SK-N-SH (cell line): ENCODE data around the gene NUP107. TPM values are rescaled to one million over a fixed set of nuclear protein-coding genes. Genes with fewer than 3 reads are reported as not detected.

Experiments used
- CTCF ChIA-PET: fragments of 300-600, 350-600 bp; formaldehyde crosslinking; extraction: SDS; loops from one replicate; lab custom pipeline; 2021; lab: Yijun Ruan, JAX
- POLR2A ChIA-PET: fragments of 350-600 bp; sonication (Branson Sonifier 250); formaldehyde crosslinking; extraction: SDS; loops from one replicate; lab custom pipeline; 2020; ENCODE audit warnings: antibody characterized with exemption, inconsistent platforms; lab: Yijun Ruan, JAX
- DNase-seq: peaks from one replicate; pipeline ENCODE4 v3.0.0; 2012
- H2AFZ ChIP-seq: fragments of 200-600 bp; sonication (generic); 2 replicates; pipeline ENCODE4 v1.8.1; 2016; ENCODE audit warnings: antibody characterized with exemption, mild to moderate bottlenecking, low read depth
- H3F3A ChIP-seq: fragments of 200-600 bp; sonication (generic); replicated peaks from 2 replicates; pipeline ENCODE3; 2016; ENCODE audit warnings: antibody characterized with exemption, mild to moderate bottlenecking; ENCODE audit not compliant: insufficient read depth
- H3K27ac ChIP-seq, 2 experiments: fragments of 200-500 bp in 1 of 2; fragments of 200-600 bp in 1 of 2; sonication (Bioruptor generic) in 1 of 2; sonication (generic), shearing (Covaris generic) in 1 of 2; 2 replicates each; pipeline versions ENCODE4 v1.5.1 to v1.6.1; 2014 to 2016; ENCODE audit warnings: low read depth in 2 of 2, inconsistent platforms in 1 of 2, low read length in 1 of 2, mild to moderate bottlenecking in 1 of 2, mixed read lengths in 1 of 2
- H3K27me3 ChIP-seq: fragments of 200-600 bp; sonication (generic), shearing (Covaris generic); 2 replicates; pipeline ENCODE4 v1.6.1; 2016; ENCODE audit warnings: mixed run types; ENCODE audit not compliant: insufficient read depth
- H3K36me3 ChIP-seq, 2 experiments: fragments of 200-500 bp in 1 of 2; fragments of 200-600 bp in 1 of 2; sonication (Bioruptor generic) in 1 of 2; sonication (generic) in 1 of 2; replicated peaks in 1 of 2; 2 replicates each; pipeline versions ENCODE3 to v1.5.1; 2014 to 2016; ENCODE audit warnings: low read length in 1 of 2, mild to moderate bottlenecking in 1 of 2; ENCODE audit not compliant: insufficient read depth in 2 of 2, control insufficient read depth in 1 of 2
- H3K4me1 ChIP-seq, 2 experiments: fragments of 200-500 bp in 1 of 2; fragments of 200-600 bp in 1 of 2; sonication (Bioruptor generic) in 1 of 2; sonication (generic), shearing (Covaris generic) in 1 of 2; 2 replicates each; pipeline versions ENCODE4 v1.5.1 to v1.6.1; 2014 to 2016; ENCODE audit warnings: low read depth in 1 of 2, low read length in 1 of 2, mixed run types in 1 of 2; ENCODE audit not compliant: insufficient read depth in 2 of 2, control insufficient read depth in 1 of 2
- H3K4me2 ChIP-seq: fragments of 200-600 bp; sonication (generic), shearing (Covaris generic); 2 replicates; pipeline ENCODE4 v1.6.1; 2017; ENCODE audit warnings: mixed run types
- H3K4me3 ChIP-seq, 2 experiments: fragments of 200-500 bp in 1 of 2; fragments of 200-600 bp in 1 of 2; sonication (Bioruptor generic) in 1 of 2; sonication (generic), shearing (Covaris generic) in 1 of 2; 2 replicates each; pipeline versions ENCODE4 v1.5.1 to v1.8.1; 2014 to 2016; ENCODE audit warnings: low read depth in 2 of 2, inconsistent platforms in 1 of 2, low read length in 1 of 2, mild to moderate bottlenecking in 1 of 2, mixed read lengths in 1 of 2, moderate library complexity in 1 of 2
- H3K79me2 ChIP-seq: fragments of 200-600 bp; sonication (generic); 2 replicates; pipeline ENCODE4 v1.8.1; 2017; ENCODE audit warnings: mild to moderate bottlenecking; ENCODE audit not compliant: insufficient read depth
- H3K9ac ChIP-seq: fragments of 200-600 bp; sonication (generic); 2 replicates; pipeline ENCODE4 v1.6.1; 2017; ENCODE audit warnings: mixed run types
- H3K9me2 ChIP-seq: fragments of 200-600 bp; sonication (generic); 2 replicates; pipeline ENCODE4 v1.6.1; 2017; ENCODE audit warnings: mixed run types
- H3K9me3 ChIP-seq: fragments of 200-600 bp; sonication (generic); 2 replicates; pipeline ENCODE4 v1.6.1; 2017; ENCODE audit warnings: mixed run types, mild to moderate bottlenecking, moderate library complexity
- H4K20me1 ChIP-seq: fragments of 200-600 bp; sonication (generic); 2 replicates; pipeline ENCODE4 v1.6.1; 2017; ENCODE audit warnings: mild to moderate bottlenecking, mixed run types; ENCODE audit not compliant: insufficient read depth
- EP300 ChIP-seq, 2 experiments: IDR thresholded peaks; 2 replicates each; pipeline versions ENCODE4 v1.4.0 to v1.6.1; 2012; ENCODE audit warnings: borderline replicate concordance in 1 of 2, low read depth in 1 of 2, low read length in 1 of 2
- FOSL2 ChIP-seq: IDR thresholded peaks from 2 replicates; pipeline ENCODE4 v1.4.0; 2012; ENCODE audit warnings: low read depth, mild to moderate bottlenecking, moderate library complexity, borderline replicate concordance
- FOXJ3 ChIP-seq: sonication (generic); formaldehyde crosslinking; IDR thresholded peaks from 2 replicates; pipeline ENCODE4 v1.5.1; 2020; ENCODE audit warnings: mild to moderate bottlenecking, missing genetic modification reagents
- FOXM1 ChIP-seq: IDR thresholded peaks from 2 replicates; pipeline ENCODE4 v1.4.0; 2012; ENCODE audit warnings: low read depth, mild to moderate bottlenecking
- GABPA ChIP-seq: IDR thresholded peaks from 2 replicates; pipeline ENCODE4 v1.4.0; 2012; ENCODE audit warnings: low read depth, mild to moderate bottlenecking
- MAX ChIP-seq: IDR thresholded peaks from 2 replicates; pipeline ENCODE4 v1.4.0; 2012; ENCODE audit warnings: low read depth
- NFIC ChIP-seq: IDR thresholded peaks from 2 replicates; pipeline ENCODE4 v1.4.0; 2012; ENCODE audit warnings: borderline replicate concordance
- NRF1 ChIP-seq: IDR thresholded peaks from 2 replicates; pipeline ENCODE4 v1.6.1; 2012; ENCODE audit warnings: low read depth, mild to moderate bottlenecking, low read length
- PBX3 ChIP-seq: IDR thresholded peaks from 2 replicates; pipeline ENCODE4; 2012
- POLR2AphosphoS5 ChIP-seq: IDR thresholded peaks from 2 replicates; pipeline ENCODE4 v1.6.1; 2012; ENCODE audit warnings: low read depth, low read length
- RCOR1 ChIP-seq: fragments of 150-350 bp; IDR thresholded peaks from 2 replicates; pipeline ENCODE4 v1.6.1; 2017; ENCODE audit warnings: antibody characterized with exemption, low read length
- REST ChIP-seq: IDR thresholded peaks from 2 replicates; pipeline ENCODE4 v1.6.1; 2012; ENCODE audit warnings: mild to moderate bottlenecking, low read depth, low read length, moderate library complexity
- TAF1 ChIP-seq: IDR thresholded peaks from 2 replicates; pipeline ENCODE4 v1.6.1; 2012; ENCODE audit warnings: low read depth, mild to moderate bottlenecking, low read length, moderate library complexity, borderline replicate concordance
- TEAD4 ChIP-seq: IDR thresholded peaks from 2 replicates; pipeline ENCODE4 v1.4.0; 2012; ENCODE audit warnings: mild to moderate bottlenecking, borderline replicate concordance; ENCODE audit not compliant: insufficient read depth
- USF2 ChIP-seq: fragments of 150-350 bp; IDR thresholded peaks from 2 replicates; pipeline ENCODE4 v1.6.1; 2017; ENCODE audit warnings: antibody characterized with exemption, low read length, low read depth, borderline replicate concordance
- ZBTB33 ChIP-seq: IDR thresholded peaks from 2 replicates; pipeline ENCODE4 v1.4.0; 2012; ENCODE audit warnings: low read depth, borderline replicate concordance
- WGBS: methylation state at CpG from one replicate; pipeline ENCODE4 v1.1.6; 2017; ENCODE audit warnings: low lambda C conversion rate; 5-methylcytosine and 5-hydroxymethylcytosine counted together
- polyA plus RNA-seq, 3 experiments: library from polyadenylated mRNA; depleted of rRNA; stranded (reverse); fragments of >200 nt; gene quantifications; 2 replicates each; pipeline ENCODE4 v1.2.3, GENCODE V29; 2012

Gene NUP107
- polyA plus RNA-seq, 1 of the 3 experiments (the other 2 are of a cell fraction), result 30.9 TPM

- H3K36me3 ChIP-seq, result no peaks in the 10 kb centered on the region
- CTCF ChIA-PET, result interaction anchor here (0.6 to 0.8 kb wide), 2 partner anchors 12 to 1013 kb away, joined by 3 read pairs; no protein-coding TSS in a partner anchor
- no peak overlapping the region for H3K9ac ChIP-seq
- POLR2A ChIA-PET, result no interaction called here
- H3K27me3 ChIP-seq, result no peaks in the 10 kb centered on the region
- DNase-seq, result no peak
- no peaks in the 10 kb centered on the region for H4K20me1 ChIP-seq
- WGBS, result 74% methylated on average over 2 of the region's 2 CpGs
- H3F3A ChIP-seq, result peaks cover 7% of the 10 kb centered on the region
- H3K4me2 ChIP-seq, result no peak overlapping the region
- H3K4me1 ChIP-seq, result no peaks in the 10 kb centered on the region
- no peaks in the 10 kb centered on the region for H3K79me2 ChIP-seq
- H3K27ac ChIP-seq, result no peak overlapping the region
- TF ChIP-seq GABPA (no peak), FOSL2 (no peak), ZBTB33 (no peak), TEAD4 (no peak), NFIC (no peak), POLR2AphosphoS5 (no peak), EP300 (IDR thresholded peaks at IDR 0.05; ENCODE audit: borderline replicate concordance in 1 of 2, low read depth in 1 of 2, low read length in 1 of 2) (no peak), MAX (no peak), FOXM1 (no peak)
- no peak overlapping the region for H3K4me3 ChIP-seq
- H2AFZ ChIP-seq, result no peak overlapping the region
- no peaks in the 10 kb centered on the region for H3K9me3 ChIP-seq
- no peaks in the 10 kb centered on the region for H3K9me2 ChIP-seq
Measured at GRCh38 chr12:68785358-68785757, 98.6 kb downstream of the NUP107 start.

- no peaks in the 10 kb centered on the region for H3K27me3 ChIP-seq
- TF ChIP-seq REST, result no peak
- no peak for TF ChIP-seq TAF1
- no peak for TF ChIP-seq FOXJ3 (CRISPR knock-in tag)
- no peak for TF ChIP-seq NRF1
- TF ChIP-seq RCOR1, result no peak
- TF ChIP-seq PBX3, result no peak
- TF ChIP-seq USF2, result no peak
- no peak for TF ChIP-seq POLR2AphosphoS5
- DNase-seq, result no peak
- H3K4me1 ChIP-seq, result no peaks in the 10 kb centered on the region
- H2AFZ ChIP-seq, result no peak overlapping the region
- H4K20me1 ChIP-seq, result no peaks in the 10 kb centered on the region
- H3K79me2 ChIP-seq, result no peaks in the 10 kb centered on the region
- POLR2A ChIA-PET, result no interaction called here
- H3K4me2 ChIP-seq, result no peak overlapping the region
- no peaks in the 10 kb centered on the region for H3K9me3 ChIP-seq
- no peaks in the 10 kb centered on the region for H3K9me2 ChIP-seq
- H3K9ac ChIP-seq, result no peak overlapping the region
- no peak overlapping the region for H3K4me3 ChIP-seq
- CTCF ChIA-PET, result interaction anchor here (0.6 to 0.8 kb wide), 2 partner anchors 11 to 1013 kb away, joined by 3 read pairs; no protein-coding TSS in a partner anchor
- WGBS, result 86% methylated on average over 5 of the region's 5 CpGs
- H3F3A ChIP-seq, result peaks cover 7% of the 10 kb centered on the region
- no peak overlapping the region for H3K27ac ChIP-seq
- no peaks in the 10 kb centered on the region for H3K36me3 ChIP-seq
Measured at GRCh38 chr12:68785823-68786222, 99.0 kb downstream of the NUP107 start.
